ENCODE results near the gene TMPRSS13.

DNA sequence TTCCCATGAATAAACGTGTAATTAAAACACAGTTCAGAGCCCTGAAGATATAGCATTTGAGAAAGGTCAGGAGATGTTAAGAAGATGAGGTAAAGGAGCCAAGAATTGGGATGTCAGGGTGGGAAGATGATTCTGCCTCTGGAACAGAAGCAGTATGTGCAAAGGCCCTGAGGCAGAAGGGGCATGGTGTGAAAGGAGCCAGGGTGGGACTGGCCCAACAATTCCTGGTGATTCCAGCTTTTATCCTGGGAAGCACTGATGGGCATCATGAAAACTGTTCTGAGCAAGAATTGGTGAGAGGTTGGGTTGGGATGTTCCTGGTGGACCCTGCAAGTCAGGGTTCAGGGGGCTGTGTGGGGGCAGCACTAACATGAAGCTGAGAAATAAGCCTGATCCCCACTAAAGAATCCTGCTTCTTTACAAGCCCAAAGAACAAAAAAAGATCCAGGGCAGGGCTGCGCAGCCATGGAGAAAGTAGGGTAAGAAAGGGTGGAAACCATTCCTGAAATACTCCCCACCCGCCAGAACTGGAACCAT, 50.2 kb downstream of the TMPRSS13 start:
- TF ChIP-seq, protein P1, sequence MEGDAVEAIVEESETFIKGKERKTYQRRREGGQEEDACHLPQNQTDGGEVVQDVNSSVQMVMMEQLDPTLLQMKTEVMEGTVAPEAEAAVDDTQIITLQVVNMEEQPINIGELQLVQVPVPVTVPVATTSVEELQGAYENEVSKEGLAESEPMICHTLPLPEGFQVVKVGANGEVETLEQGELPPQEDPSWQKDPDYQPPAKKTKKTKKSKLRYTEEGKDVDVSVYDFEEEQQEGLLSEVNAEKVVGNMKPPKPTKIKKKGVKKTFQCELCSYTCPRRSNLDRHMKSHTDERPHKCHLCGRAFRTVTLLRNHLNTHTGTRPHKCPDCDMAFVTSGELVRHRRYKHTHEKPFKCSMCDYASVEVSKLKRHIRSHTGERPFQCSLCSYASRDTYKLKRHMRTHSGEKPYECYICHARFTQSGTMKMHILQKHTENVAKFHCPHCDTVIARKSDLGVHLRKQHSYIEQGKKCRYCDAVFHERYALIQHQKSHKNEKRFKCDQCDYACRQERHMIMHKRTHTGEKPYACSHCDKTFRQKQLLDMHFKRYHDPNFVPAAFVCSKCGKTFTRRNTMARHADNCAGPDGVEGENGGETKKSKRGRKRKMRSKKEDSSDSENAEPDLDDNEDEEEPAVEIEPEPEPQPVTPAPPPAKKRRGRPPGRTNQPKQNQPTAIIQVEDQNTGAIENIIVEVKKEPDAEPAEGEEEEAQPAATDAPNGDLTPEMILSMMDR (IDR thresholded peaks at IDR 0.05) = no peak
- TF ChIP-seq POLR2AphosphoS5 (IDR thresholded peaks at IDR 0.05) (no peak), POLR2A (IDR thresholded peaks at IDR 0.05) (no peak), EP300 (IDR thresholded peaks at IDR 0.05) (no peak)
